H1 (cell line): ENCODE results near the gene KIF13A. TPM values are rescaled to one million over a fixed set of nuclear protein-coding genes. Genes with fewer than 3 reads are reported as not detected.

Experiments
- CTCF ChIA-PET: fragments of 300-600 bp; sonication (Branson Sonifier 250); formaldehyde crosslinking; loops from one replicate; lab custom pipeline; 2021; ENCODE audit not compliant: partially characterized antibody; lab: Charles Lee
- POLR2A ChIA-PET: fragments of 300-600 bp; sonication (Branson Sonifier 250); formaldehyde crosslinking; loops from one replicate; lab custom pipeline; 2021; ENCODE audit warnings: inconsistent platforms; ENCODE audit not compliant: partially characterized antibody; lab: Charles Lee
- DNase-seq, 2 experiments: peaks; one replicate each; pipeline versions ENCODE4 v3.0.0 to v3.0.0-alpha.2; 2010 to 2022; ENCODE audit warnings: low spot score in 2 of 2, low read depth in 1 of 2, mixed read lengths in 1 of 2
- FAIRE-seq: peaks from 2 replicates; lab custom pipeline; 2011; peaks lifted over from hg19 to GRCh38; lab: Jason Lieb, UNC
- H2AFZ ChIP-seq: 2 replicates; pipeline ENCODE4 v1.8.1; 2012; ENCODE audit warnings: low read length, inconsistent platforms
- H2AK5ac ChIP-seq: 2 replicates; pipeline ENCODE4 v1.6.1; 2013; ENCODE audit warnings: low read depth, low read length
- H2BK120ac ChIP-seq: replicated peaks from 2 replicates; pipeline ENCODE3; 2013; ENCODE audit warnings: low read depth, low read length, inconsistent platforms
- H2BK12ac ChIP-seq: 2 replicates; pipeline ENCODE4 v1.6.1; 2013; ENCODE audit warnings: low read depth, low read length
- H2BK15ac ChIP-seq: 2 replicates; pipeline ENCODE4 v1.6.1; 2013; ENCODE audit warnings: low read length
- H2BK20ac ChIP-seq: 2 replicates; pipeline ENCODE4 v1.6.1; 2013; ENCODE audit warnings: low read length
- H2BK5ac ChIP-seq: 2 replicates; pipeline ENCODE4 v1.6.1; 2013; ENCODE audit warnings: low read depth, low read length
- H3K14ac ChIP-seq: 2 replicates; pipeline ENCODE4 v1.6.1; 2013; ENCODE audit warnings: inconsistent platforms; ENCODE audit not compliant: insufficient read length
- H3K18ac ChIP-seq: 2 replicates; pipeline ENCODE4 v1.6.1; 2013; ENCODE audit warnings: low read length; ENCODE audit errors: extremely low read depth
- H3K23ac ChIP-seq: 2 replicates; pipeline ENCODE4 v1.6.1; 2013; ENCODE audit warnings: inconsistent platforms; ENCODE audit not compliant: insufficient read length
- H3K23me2 ChIP-seq: 2 replicates; pipeline ENCODE4 v1.6.1; 2013; ENCODE audit warnings: low read depth, low read length
- H3K27ac ChIP-seq: 2 replicates; pipeline ENCODE4 v1.6.1; 2011; ENCODE audit warnings: low read depth, low read length, inconsistent platforms
- H3K27me3 ChIP-seq, 4 experiments: replicated peaks in 1 of 4; 1 replicate in 1 of 4; 2 replicates in 3 of 4; pipeline versions ENCODE4 v1.6.1 to v1.8.1; 2011 to 2013; ENCODE audit warnings: low read length in 3 of 4, mild to moderate bottlenecking in 3 of 4, inconsistent platforms in 2 of 4, mixed read lengths in 2 of 4, moderate library complexity in 1 of 4; ENCODE audit not compliant: control insufficient read depth in 3 of 4, insufficient read depth in 3 of 4; ENCODE audit errors: extremely low read depth in 1 of 4
- H3K36me3 ChIP-seq, 4 experiments: 2 replicates each; pipeline versions ENCODE4 v1.6.1 to v1.8.1; 2011 to 2013; ENCODE audit warnings: mild to moderate bottlenecking in 4 of 4, low read length in 3 of 4, moderate library complexity in 2 of 4, control low read depth in 1 of 4, inconsistent platforms in 1 of 4; ENCODE audit not compliant: insufficient read depth in 4 of 4, control insufficient read depth in 2 of 4
- H3K4ac ChIP-seq: replicated peaks from 2 replicates; pipeline ENCODE3; 2013; ENCODE audit warnings: low read length, low read depth, mixed read lengths, inconsistent platforms; ENCODE audit not compliant: insufficient read length
- H3K4me1 ChIP-seq, 4 experiments: replicated peaks in 1 of 4; 1 replicate in 1 of 4; 2 replicates in 3 of 4; pipeline versions ENCODE4 v1.6.1 to v1.8.1; 2011 to 2013; ENCODE audit warnings: low read length in 3 of 4, inconsistent platforms in 2 of 4, mixed read lengths in 1 of 4; ENCODE audit not compliant: insufficient read depth in 4 of 4, control insufficient read depth in 3 of 4
- H3K4me2 ChIP-seq, 2 experiments: 2 replicates each; pipeline versions ENCODE4 v1.6.1 to v1.8.1; 2011 to 2013; ENCODE audit warnings: low read depth in 2 of 2, low read length in 2 of 2, control low read depth in 1 of 2, inconsistent platforms in 1 of 2, mild to moderate bottlenecking in 1 of 2; ENCODE audit not compliant: insufficient read depth in 1 of 2
- H3K4me3 ChIP-seq, 4 experiments: fragments of 200-600, 300-600 bp in 1 of 4; sonication (generic), shearing (Covaris generic), sonication (Bioruptor Twin) in 1 of 4; 2 replicates each; pipeline versions ENCODE4 v1.5.1 to v1.8.1; 2011 to 2016; ENCODE audit warnings: low read length in 4 of 4, low read depth in 3 of 4, control low read depth in 2 of 4, inconsistent platforms in 2 of 4, mild to moderate bottlenecking in 2 of 4, mixed read lengths in 1 of 4, moderate library complexity in 1 of 4; ENCODE audit not compliant: insufficient read depth in 2 of 4; ENCODE audit errors: extremely low read depth in 1 of 4
- H3K56ac ChIP-seq: replicated peaks from 2 replicates; pipeline ENCODE3; 2013; ENCODE audit warnings: low read depth, mild to moderate bottlenecking, mixed read lengths, low read length, inconsistent platforms; ENCODE audit not compliant: insufficient read length
- H3K79me1 ChIP-seq: 2 replicates; pipeline ENCODE4 v1.6.1; 2013; ENCODE audit warnings: low read depth, low read length, control low read depth
- H3K79me2 ChIP-seq, 2 experiments: 2 replicates each; pipeline versions ENCODE4 v1.6.1 to v1.8.1; 2012 to 2013; ENCODE audit warnings: low read length in 2 of 2, mild to moderate bottlenecking in 2 of 2, inconsistent platforms in 1 of 2; ENCODE audit not compliant: insufficient read depth in 2 of 2, control insufficient read depth in 1 of 2
- H3K9ac ChIP-seq, 4 experiments: replicated peaks in 1 of 4; 1 replicate in 1 of 4; 2 replicates in 3 of 4; pipeline versions ENCODE4 v1.6.1 to v1.8.1; 2011 to 2013; ENCODE audit warnings: low read depth in 3 of 4, low read length in 3 of 4, control low read depth in 2 of 4, mild to moderate bottlenecking in 2 of 4, moderate library complexity in 2 of 4, inconsistent platforms in 1 of 4; ENCODE audit errors: extremely low read depth in 1 of 4
- H3K9me3 ChIP-seq, 2 experiments: 2 replicates each; pipeline versions ENCODE4 v1.6.1 to v1.8.1; 2012 to 2013; ENCODE audit warnings: mild to moderate bottlenecking in 2 of 2, moderate library complexity in 2 of 2, control low read depth in 1 of 2, inconsistent platforms in 1 of 2, low read depth in 1 of 2, low read length in 1 of 2, mixed read lengths in 1 of 2; ENCODE audit not compliant: insufficient read depth in 2 of 2
- H4K20me1 ChIP-seq, 2 experiments: replicated peaks in 1 of 2; 2 replicates each; pipeline versions ENCODE3 to v1.8.1; 2011 to 2013; ENCODE audit warnings: inconsistent platforms in 2 of 2, low read length in 2 of 2, mild to moderate bottlenecking in 1 of 2; ENCODE audit not compliant: insufficient read depth in 2 of 2, control insufficient read depth in 1 of 2
- H4K5ac ChIP-seq: 2 replicates; pipeline ENCODE4 v1.6.1; 2013; ENCODE audit warnings: low read length, low read depth, mixed read lengths, inconsistent platforms; ENCODE audit not compliant: insufficient read length
- H4K8ac ChIP-seq: 2 replicates; pipeline ENCODE4 v1.8.0; 2013; ENCODE audit warnings: mild to moderate bottlenecking, moderate library complexity, low read length, inconsistent platforms; ENCODE audit not compliant: insufficient read depth; ENCODE audit errors: extremely low read depth
- H4K91ac ChIP-seq: replicated peaks from 2 replicates; pipeline ENCODE3; 2013; ENCODE audit warnings: low read length, mixed read lengths, inconsistent platforms; ENCODE audit not compliant: insufficient read length
- CEBPB ChIP-seq: IDR thresholded peaks from 2 replicates; pipeline ENCODE4 v1.6.1; 2012; ENCODE audit warnings: low read depth, low read length
- CREB1 ChIP-seq: IDR thresholded peaks from 2 replicates; pipeline ENCODE4 v1.6.1; 2012; ENCODE audit warnings: inconsistent platforms
- EP300 ChIP-seq, 2 experiments: IDR thresholded peaks; 1 replicate in 1 of 2; 2 replicates in 1 of 2; pipeline ENCODE4 v1.6.1; 2011 to 2012; ENCODE audit warnings: low read depth in 2 of 2, low read length in 2 of 2, mild to moderate bottlenecking in 2 of 2, borderline replicate concordance in 1 of 2, inconsistent platforms in 1 of 2, moderate library complexity in 1 of 2
- RAD21 ChIP-seq, 2 experiments: IDR thresholded peaks in 1 of 2; conservative IDR thresholded peaks in 1 of 2; 2 replicates each; pipeline ENCODE4 v1.6.1; 2011; ENCODE audit warnings: low read depth in 2 of 2, low read length in 2 of 2, improper control_type of control experiment in 1 of 2, inconsistent platforms in 1 of 2, mild to moderate bottlenecking in 1 of 2, moderate library complexity in 1 of 2
- SAP30 ChIP-seq: fragments of 300-600 bp; sonication (generic); IDR thresholded peaks from 2 replicates; pipeline ENCODE4 v1.7.1; 2012; ENCODE audit warnings: low read length, moderate library complexity, mild to moderate bottlenecking, inconsistent platforms; ENCODE audit not compliant: insufficient read depth, insufficient replicate concordance
- SIX5 ChIP-seq: IDR thresholded peaks from 2 replicates; pipeline ENCODE4 v1.6.1; 2011; ENCODE audit warnings: mild to moderate bottlenecking, low read depth, low read length
- SP1 ChIP-seq: IDR thresholded peaks from 2 replicates; pipeline ENCODE4 v1.6.1; 2011; ENCODE audit warnings: low read depth, low read length
- TBP ChIP-seq: IDR thresholded peaks from 2 replicates; pipeline ENCODE4 v1.6.1; 2011; ENCODE audit warnings: low read depth, low read length, improper control_type of control experiment
- TEAD4 ChIP-seq: IDR thresholded peaks from 2 replicates; pipeline ENCODE4 v1.6.1; 2012; ENCODE audit warnings: low read depth, low read length, inconsistent platforms, mixed read lengths
- YY1 ChIP-seq: IDR thresholded peaks from 2 replicates; pipeline ENCODE4 v1.6.1; 2011; ENCODE audit warnings: low read depth, mild to moderate bottlenecking, low read length
- ZNF274 ChIP-seq: IDR thresholded peaks from 2 replicates; pipeline ENCODE4 v1.7.0; 2012; ENCODE audit warnings: low read length, borderline replicate concordance; ENCODE audit errors: extremely low read depth
- WGBS, 2 experiments: shearing (Covaris generic) in 1 of 2; methylation state at CpG; one replicate each; pipeline versions ENCODE4 v1.1.6 to v1.1.7; 2013 to 2015; ENCODE audit warnings: low lambda C conversion rate in 2 of 2, mixed read lengths in 2 of 2, inconsistent platforms in 1 of 2, low coverage in 1 of 2, missing lambda C conversion rate in 1 of 2; ENCODE audit not compliant: insufficient replicate concordance in 2 of 2, insufficient coverage in 1 of 2, insufficient read length in 1 of 2; ENCODE audit errors: extremely low coverage in 1 of 2, missing lambda C conversion rate in 1 of 2; 5-methylcytosine and 5-hydroxymethylcytosine counted together
- polyA plus RNA-seq, 7 experiments: library from polyadenylated mRNA; depleted of rRNA in 3 of 7; stranded (reverse) in 5 of 7; unstranded in 2 of 7; fragments of >200 nt in 5 of 7; fragments of 200-250 nt in 2 of 7; gene quantifications; 1 replicate in 5 of 7; 2 replicates in 1 of 7; 4 replicates in 1 of 7; pipeline versions ENCODE4 v1.2.1 to v1.2.3, GENCODE V29; 2011 to 2013; ENCODE audit warnings: missing spikeins in 2 of 7, mixed read lengths in 2 of 7
- total RNA-seq: library from RNA; stranded (reverse); fragmentation: NEBNext Ultra II Directional; extraction: Animal tissue kit (Norgen Biotek cat#: 25700); gene quantifications from 2 replicates; pipeline ENCODE4 v1.2.1, GENCODE V29; 2021
- TF ChIP-seq, protein P1 (sequence below): IDR thresholded peaks from 2 replicates; pipeline ENCODE4 v1.6.1; 2012; ENCODE audit warnings: inconsistent platforms

The KIF13A gene
- total and polyA plus RNA-seq, 2 of the 8 experiments (the other 6 are each of a cell fraction or from before 2014, with no cell fraction given), result 14.7 to 40.8 TPM

DNA sequence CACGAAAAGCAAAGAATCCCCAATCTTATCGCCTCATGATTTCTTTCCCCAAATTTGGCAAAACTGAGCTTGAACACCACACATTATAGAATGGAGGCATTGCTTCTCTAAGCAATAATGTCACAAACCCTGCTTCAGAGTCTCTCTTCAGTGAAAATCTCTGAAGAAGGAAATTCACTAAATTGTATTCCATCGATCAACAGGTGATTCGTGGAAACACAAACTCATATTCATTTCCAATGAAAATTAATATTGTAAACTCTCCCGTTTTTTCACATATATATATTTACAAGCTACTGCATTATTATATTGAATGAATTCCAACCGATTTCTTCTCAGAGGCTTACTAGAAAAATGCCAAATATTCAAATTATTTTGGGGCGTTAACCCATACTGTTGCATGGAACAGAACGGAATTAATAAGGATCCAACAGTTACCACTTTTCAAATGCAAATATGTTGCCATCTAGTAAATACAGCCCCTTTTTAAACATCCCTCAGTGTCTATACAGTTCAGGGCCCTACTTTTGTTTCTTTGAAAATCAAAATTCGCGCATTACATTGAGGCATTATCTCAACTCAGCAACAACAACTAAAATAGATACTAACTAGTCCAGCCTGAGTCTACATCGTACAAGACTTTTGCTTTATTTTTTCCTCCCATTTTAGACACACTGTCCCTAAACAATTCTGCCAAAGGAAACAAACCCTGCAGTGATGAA lies 1.3 kb downstream of the KIF13A start:
- H3K27ac ChIP-seq, result no peak overlapping the region
- peak overlapping the region; percentile 78 to 93 (median 84) for H3K4me3 ChIP-seq
- no peak overlapping the region for H2BK12ac ChIP-seq
- H3K56ac ChIP-seq, result no peak overlapping the region
- H2BK5ac ChIP-seq, result no peak overlapping the region
- peaks cover 4 to 7% of the 10 kb centered on the region in 2 experiments for H4K20me1 ChIP-seq
- FAIRE-seq (no peak), DNase-seq (no peak)
- CTCF ChIA-PET, result interaction anchor here (0.6 to 2.2 kb wide), 4 partner anchors 13 to 136 kb away, joined by 3 to 7 read pairs (median 4); partner anchors contain the start of gene NHLRC1
- no peak overlapping the region for H3K14ac ChIP-seq
- H3K23me2 ChIP-seq, result peaks cover 11% of the 10 kb centered on the region
- H4K91ac ChIP-seq, result no peak overlapping the region
- H3K4me1 ChIP-seq, result peaks cover 3 to 18% (median 8%) of the 10 kb centered on the region in 4 experiments
- peaks cover 0 to 7% (median 0%) of the 10 kb centered on the region in 4 experiments; a peak in 2 of 8 replicates for H3K36me3 ChIP-seq
- no peak overlapping the region for H3K18ac ChIP-seq
- POLR2A ChIA-PET, result interaction anchor here (0.7 to 2.7 kb wide), 9 partner anchors 10 to 279 kb away, joined by 3 to 10 read pairs (median 4); partner anchors contain the start of gene NUP153
- no peak overlapping the region for H2BK15ac ChIP-seq
- no peaks in the 10 kb centered on the region for H3K9me3 ChIP-seq
- H3K23ac ChIP-seq, result no peak overlapping the region
- no peak overlapping the region for H2BK20ac ChIP-seq
- 30% methylated on average over 11 of the region's 11 CpGs; no CpG with 5 or more reads in 1 of the 2 experiments for WGBS, 2 experiments
- 0 out of 2 replicates have a peak, but pooled peaks cover 3% of the 10 kb centered on the region for H3K79me1 ChIP-seq
- peak overlapping the region; percentile 80 to 89 for H3K4me2 ChIP-seq
- no peak overlapping the region for H4K5ac ChIP-seq
- peak overlapping the region; percentile 88; the same call in 1 of the 2 replicates for H4K8ac ChIP-seq
- H2AFZ ChIP-seq, result no peak overlapping the region
- peaks cover 0 to 4% (median 0%) of the 10 kb centered on the region in 4 experiments; a peak in 2 of 7 replicates for H3K27me3 ChIP-seq
- H2BK120ac ChIP-seq, result no peak overlapping the region
- H3K9ac ChIP-seq, result peak overlapping the region in 2 of 4 experiments; percentile 54 to 72; a peak in 4 of 7 replicates
- H3K4ac ChIP-seq, result no peak overlapping the region
- no peak overlapping the region for H2AK5ac ChIP-seq
- peaks cover 0 to 53% of the 10 kb centered on the region in 2 experiments; a peak in 3 of 4 replicates for H3K79me2 ChIP-seq
- TF ChIP-seq CEBPB (no peak), ZNF274 (no peak), SIX5 (no peak), TBP (no peak), SAP30 (no peak), YY1 (no peak), TEAD4 (no peak), EP300 (IDR thresholded peaks at IDR 0.05; ENCODE audit: borderline replicate concordance in 1 of 2, low read depth in 2 of 2, low read length in 2 of 2) (no peak), SP1 (no peak), RAD21 (IDR thresholded peaks at IDR 0.05 in 1 of 2, conservative IDR thresholded peaks at IDR 0.05 in 1 of 2; ENCODE audit: low read depth in 2 of 2, low read length in 2 of 2) (no peak), CREB1 (no peak)
- TF ChIP-seq, protein P1, sequence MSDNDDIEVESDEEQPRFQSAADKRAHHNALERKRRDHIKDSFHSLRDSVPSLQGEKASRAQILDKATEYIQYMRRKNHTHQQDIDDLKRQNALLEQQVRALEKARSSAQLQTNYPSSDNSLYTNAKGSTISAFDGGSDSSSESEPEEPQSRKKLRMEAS, result no peak
